ENCODE results near the gene RPS6KC1. TPM values are rescaled to one million over a fixed set of nuclear protein-coding genes. Genes with fewer than 3 reads are reported as not detected.

RPS6KC1 gene
- total and polyA plus RNA-seq, 2 donors from 2014 or later, result 6.3 to 13.8 TPM

DNA sequence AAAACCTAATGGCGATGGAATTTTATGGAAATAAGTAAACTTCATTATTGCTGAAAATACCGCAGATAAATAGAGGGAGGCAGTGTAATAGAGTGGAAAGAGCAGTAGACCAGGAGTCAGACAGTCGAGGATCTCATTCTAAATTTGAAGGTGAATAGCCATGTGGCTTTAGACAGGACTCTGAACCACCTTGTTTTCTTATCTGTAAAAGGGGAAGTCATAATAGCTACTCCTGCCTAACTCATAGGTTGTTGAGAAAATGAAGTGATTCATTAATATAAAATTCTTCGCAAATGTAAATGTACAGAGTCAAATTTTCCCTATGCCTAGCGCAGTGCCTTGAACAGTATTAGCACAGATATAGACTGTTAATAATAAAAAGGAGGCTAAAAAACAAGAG is 14.8 kb downstream of the RPS6KC1 start:
- Histone ChIP-seq H3K27me3 (ENCODE audit: control insufficient read depth, insufficient read depth, low read length) (no peaks in the 10 kb centered on the region), H3K36me3 (ENCODE audit: control insufficient read depth in 2 of 3, insufficient read depth in 3 of 3, low read length in 3 of 3) (no peaks in the 10 kb centered on the region), H3K9ac (ENCODE audit: low read length in 3 of 3) (no peak overlapping the region), H3K4me1 (ENCODE audit: control insufficient read depth in 2 of 3, insufficient read depth in 2 of 3, low read depth in 1 of 3, low read length in 3 of 3) (no peaks in the 10 kb centered on the region), H3K27ac (ENCODE audit: low read depth in 2 of 2, low read length in 2 of 2) (no peak overlapping the region), H3K4me3 (ENCODE audit: low read length in 3 of 3) (no peak overlapping the region), H3K9me3 (ENCODE audit: control insufficient read depth in 2 of 3, insufficient read depth in 1 of 3, low read length in 3 of 3) (no peaks in the 10 kb centered on the region)
- no peak for DNase-seq
- no peak for FAIRE-seq
- TF ChIP-seq, protein P1, sequence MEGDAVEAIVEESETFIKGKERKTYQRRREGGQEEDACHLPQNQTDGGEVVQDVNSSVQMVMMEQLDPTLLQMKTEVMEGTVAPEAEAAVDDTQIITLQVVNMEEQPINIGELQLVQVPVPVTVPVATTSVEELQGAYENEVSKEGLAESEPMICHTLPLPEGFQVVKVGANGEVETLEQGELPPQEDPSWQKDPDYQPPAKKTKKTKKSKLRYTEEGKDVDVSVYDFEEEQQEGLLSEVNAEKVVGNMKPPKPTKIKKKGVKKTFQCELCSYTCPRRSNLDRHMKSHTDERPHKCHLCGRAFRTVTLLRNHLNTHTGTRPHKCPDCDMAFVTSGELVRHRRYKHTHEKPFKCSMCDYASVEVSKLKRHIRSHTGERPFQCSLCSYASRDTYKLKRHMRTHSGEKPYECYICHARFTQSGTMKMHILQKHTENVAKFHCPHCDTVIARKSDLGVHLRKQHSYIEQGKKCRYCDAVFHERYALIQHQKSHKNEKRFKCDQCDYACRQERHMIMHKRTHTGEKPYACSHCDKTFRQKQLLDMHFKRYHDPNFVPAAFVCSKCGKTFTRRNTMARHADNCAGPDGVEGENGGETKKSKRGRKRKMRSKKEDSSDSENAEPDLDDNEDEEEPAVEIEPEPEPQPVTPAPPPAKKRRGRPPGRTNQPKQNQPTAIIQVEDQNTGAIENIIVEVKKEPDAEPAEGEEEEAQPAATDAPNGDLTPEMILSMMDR (IDR thresholded peaks at IDR 0.05; ENCODE audit: borderline replicate concordance, extremely low read depth, insufficient read depth), result no peak
- intact Hi-C loops (cut with DNase I), result no loop called here

DNA sequence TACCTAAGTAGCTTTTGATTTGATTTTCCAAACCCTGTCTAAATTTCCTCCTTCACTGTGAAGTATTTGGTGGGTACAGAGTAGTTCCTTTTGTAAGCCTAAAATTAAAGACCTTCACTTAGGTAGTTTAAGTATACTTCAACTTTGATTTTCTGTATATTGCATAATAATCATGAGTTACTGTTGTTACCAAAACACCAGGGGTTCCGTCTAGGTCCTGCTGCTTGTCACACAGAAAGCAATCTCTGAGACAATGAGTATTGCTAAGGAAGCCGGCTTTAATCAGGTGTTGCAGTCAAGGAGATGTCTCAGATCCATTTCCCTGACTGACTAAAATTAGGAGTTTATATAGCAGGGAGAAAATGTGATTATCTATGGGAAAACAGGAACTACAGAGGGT is 15.3 kb downstream of the RPS6KC1 start:
- TF ChIP-seq, protein P1 (IDR thresholded peaks at IDR 0.05; ENCODE audit: borderline replicate concordance, extremely low read depth, insufficient read depth), result no peak
- Histone ChIP-seq H3K9me3 (ENCODE audit: control insufficient read depth in 2 of 3, insufficient read depth in 1 of 3, low read length in 3 of 3) (no peaks in the 10 kb centered on the region), H3K36me3 (ENCODE audit: control insufficient read depth in 2 of 3, insufficient read depth in 3 of 3, low read length in 3 of 3) (no peaks in the 10 kb centered on the region), H3K4me1 (ENCODE audit: control insufficient read depth in 2 of 3, insufficient read depth in 2 of 3, low read depth in 1 of 3, low read length in 3 of 3) (no peaks in the 10 kb centered on the region), H3K4me3 (ENCODE audit: low read length in 3 of 3) (no peak overlapping the region), H3K27me3 (ENCODE audit: control insufficient read depth, insufficient read depth, low read length) (no peaks in the 10 kb centered on the region), H3K9ac (ENCODE audit: low read length in 3 of 3) (no peak overlapping the region), H3K27ac (ENCODE audit: low read depth in 2 of 2, low read length in 2 of 2) (no peak overlapping the region)
- DNase-seq, result no peak
- no peak for FAIRE-seq
- intact Hi-C loops (cut with DNase I), result no loop called here

DNA sequence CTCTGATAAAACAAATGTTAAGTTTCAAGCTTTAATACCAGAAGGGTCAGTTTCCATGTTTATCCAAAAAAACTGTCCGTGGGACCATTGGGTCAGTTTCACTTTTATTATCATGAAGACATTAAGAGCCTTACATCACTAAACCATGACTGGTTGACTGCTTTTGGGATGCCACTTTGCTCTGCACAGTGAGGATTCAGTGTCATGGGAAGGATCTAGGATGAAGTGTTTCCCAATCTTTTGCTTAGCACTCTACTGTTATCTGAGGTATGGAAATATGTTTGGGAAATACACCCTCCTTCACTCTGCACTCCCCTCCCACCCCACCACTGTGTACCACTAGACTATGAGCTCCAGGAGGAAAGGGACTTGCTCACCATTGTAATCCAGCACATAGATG is 16.3 kb downstream of the RPS6KC1 start:
- TF ChIP-seq, protein P1 (IDR thresholded peaks at IDR 0.05; ENCODE audit: borderline replicate concordance, extremely low read depth, insufficient read depth), result no peak

DNA sequence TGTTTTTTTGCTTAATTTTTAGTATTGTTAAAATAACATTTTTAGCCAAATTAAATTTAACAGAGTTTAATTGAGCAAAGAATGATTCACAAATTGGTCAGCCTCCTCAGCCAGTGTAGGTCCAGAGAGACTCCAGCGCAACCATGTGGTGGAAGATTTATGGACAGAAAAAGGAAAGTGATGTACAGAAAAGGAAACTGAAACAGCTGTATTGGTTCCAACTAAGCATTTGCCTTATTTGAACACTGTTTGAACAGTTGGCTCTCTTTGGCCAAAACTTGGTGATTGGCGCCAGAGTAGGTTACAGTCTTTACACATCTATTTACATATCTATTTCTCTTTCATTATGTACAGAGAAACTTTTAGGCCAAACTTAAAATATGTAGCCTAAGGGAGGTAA is 19.4 kb downstream of the RPS6KC1 start:
- Histone ChIP-seq H3K36me3 (ENCODE audit: control insufficient read depth in 2 of 3, insufficient read depth in 3 of 3, low read length in 3 of 3) (no peaks in the 10 kb centered on the region), H3K27ac (ENCODE audit: low read depth in 2 of 2, low read length in 2 of 2) (no peak overlapping the region), H3K27me3 (ENCODE audit: control insufficient read depth, insufficient read depth, low read length) (no peaks in the 10 kb centered on the region), H3K9ac (ENCODE audit: low read length in 3 of 3) (no peak overlapping the region), H3K4me3 (ENCODE audit: low read length in 3 of 3) (no peak overlapping the region), H3K9me3 (ENCODE audit: control insufficient read depth in 2 of 3, insufficient read depth in 1 of 3, low read length in 3 of 3) (no peaks in the 10 kb centered on the region), H3K4me1 (ENCODE audit: control insufficient read depth in 2 of 3, insufficient read depth in 2 of 3, low read depth in 1 of 3, low read length in 3 of 3) (no peaks in the 10 kb centered on the region)
- FAIRE-seq, result no peak
- DNase-seq, result peak in 3 of 5 donors; percentile 12 to 78 (median 44)
- intact Hi-C loops (cut with DNase I), result no loop called here
- TF ChIP-seq, protein P1 (IDR thresholded peaks at IDR 0.05; ENCODE audit: borderline replicate concordance, extremely low read depth, insufficient read depth), result no peak

More for the DNA sequence above, 16.3 kb downstream of the RPS6KC1 start:
- Histone ChIP-seq H3K9ac (ENCODE audit: low read length in 3 of 3) (no peak overlapping the region), H3K27ac (ENCODE audit: low read depth in 2 of 2, low read length in 2 of 2) (no peak overlapping the region), H3K36me3 (ENCODE audit: control insufficient read depth in 2 of 3, insufficient read depth in 3 of 3, low read length in 3 of 3) (no peaks in the 10 kb centered on the region), H3K27me3 (ENCODE audit: control insufficient read depth, insufficient read depth, low read length) (no peaks in the 10 kb centered on the region), H3K9me3 (ENCODE audit: control insufficient read depth in 2 of 3, insufficient read depth in 1 of 3, low read length in 3 of 3) (no peaks in the 10 kb centered on the region), H3K4me1 (ENCODE audit: control insufficient read depth in 2 of 3, insufficient read depth in 2 of 3, low read depth in 1 of 3, low read length in 3 of 3) (no peaks in the 10 kb centered on the region), H3K4me3 (ENCODE audit: low read length in 3 of 3) (no peak overlapping the region)
- DNase-seq (no peak), FAIRE-seq (no peak)
- intact Hi-C loops (cut with DNase I), result no loop called here
